ENCODE results near the gene MRPL18.

DNA sequence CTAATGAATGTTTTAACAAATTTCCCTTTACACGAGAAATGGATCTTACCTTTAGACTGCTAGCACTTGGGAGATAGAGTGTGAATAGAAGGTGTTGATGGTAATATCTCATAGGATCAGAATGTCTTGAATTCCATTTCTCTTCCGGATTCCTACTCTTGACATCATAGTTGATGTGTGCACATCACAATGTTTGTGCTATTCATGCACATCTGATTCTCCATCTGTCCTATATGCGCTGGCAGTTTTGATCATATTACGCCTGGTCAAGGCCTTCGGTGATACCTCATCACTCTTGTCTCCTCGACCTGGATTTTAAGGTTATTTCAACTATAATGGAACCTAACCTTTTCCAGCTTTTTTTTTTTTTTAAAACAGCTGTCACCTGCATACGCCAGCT is 45.2 kb upstream of the MRPL18 start:
- no peak for TF ChIP-seq EZH2 (IDR thresholded peaks at IDR 0.05; ENCODE audit: borderline replicate concordance, low read length)
- TF ChIP-seq, protein P1, sequence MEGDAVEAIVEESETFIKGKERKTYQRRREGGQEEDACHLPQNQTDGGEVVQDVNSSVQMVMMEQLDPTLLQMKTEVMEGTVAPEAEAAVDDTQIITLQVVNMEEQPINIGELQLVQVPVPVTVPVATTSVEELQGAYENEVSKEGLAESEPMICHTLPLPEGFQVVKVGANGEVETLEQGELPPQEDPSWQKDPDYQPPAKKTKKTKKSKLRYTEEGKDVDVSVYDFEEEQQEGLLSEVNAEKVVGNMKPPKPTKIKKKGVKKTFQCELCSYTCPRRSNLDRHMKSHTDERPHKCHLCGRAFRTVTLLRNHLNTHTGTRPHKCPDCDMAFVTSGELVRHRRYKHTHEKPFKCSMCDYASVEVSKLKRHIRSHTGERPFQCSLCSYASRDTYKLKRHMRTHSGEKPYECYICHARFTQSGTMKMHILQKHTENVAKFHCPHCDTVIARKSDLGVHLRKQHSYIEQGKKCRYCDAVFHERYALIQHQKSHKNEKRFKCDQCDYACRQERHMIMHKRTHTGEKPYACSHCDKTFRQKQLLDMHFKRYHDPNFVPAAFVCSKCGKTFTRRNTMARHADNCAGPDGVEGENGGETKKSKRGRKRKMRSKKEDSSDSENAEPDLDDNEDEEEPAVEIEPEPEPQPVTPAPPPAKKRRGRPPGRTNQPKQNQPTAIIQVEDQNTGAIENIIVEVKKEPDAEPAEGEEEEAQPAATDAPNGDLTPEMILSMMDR (IDR thresholded peaks at IDR 0.05; ENCODE audit: low read length) = no peak
